ENCODE data around the gene MTERF1.
A peak's percentile ranks its signal among the peaks of the same experiment; 100 is the strongest.

Gene MTERF1, protein sequence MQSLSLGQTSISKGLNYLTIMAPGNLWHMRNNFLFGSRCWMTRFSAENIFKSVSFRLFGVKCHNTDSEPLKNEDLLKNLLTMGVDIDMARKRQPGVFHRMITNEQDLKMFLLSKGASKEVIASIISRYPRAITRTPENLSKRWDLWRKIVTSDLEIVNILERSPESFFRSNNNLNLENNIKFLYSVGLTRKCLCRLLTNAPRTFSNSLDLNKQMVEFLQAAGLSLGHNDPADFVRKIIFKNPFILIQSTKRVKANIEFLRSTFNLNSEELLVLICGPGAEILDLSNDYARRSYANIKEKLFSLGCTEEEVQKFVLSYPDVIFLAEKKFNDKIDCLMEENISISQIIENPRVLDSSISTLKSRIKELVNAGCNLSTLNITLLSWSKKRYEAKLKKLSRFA

DNA sequence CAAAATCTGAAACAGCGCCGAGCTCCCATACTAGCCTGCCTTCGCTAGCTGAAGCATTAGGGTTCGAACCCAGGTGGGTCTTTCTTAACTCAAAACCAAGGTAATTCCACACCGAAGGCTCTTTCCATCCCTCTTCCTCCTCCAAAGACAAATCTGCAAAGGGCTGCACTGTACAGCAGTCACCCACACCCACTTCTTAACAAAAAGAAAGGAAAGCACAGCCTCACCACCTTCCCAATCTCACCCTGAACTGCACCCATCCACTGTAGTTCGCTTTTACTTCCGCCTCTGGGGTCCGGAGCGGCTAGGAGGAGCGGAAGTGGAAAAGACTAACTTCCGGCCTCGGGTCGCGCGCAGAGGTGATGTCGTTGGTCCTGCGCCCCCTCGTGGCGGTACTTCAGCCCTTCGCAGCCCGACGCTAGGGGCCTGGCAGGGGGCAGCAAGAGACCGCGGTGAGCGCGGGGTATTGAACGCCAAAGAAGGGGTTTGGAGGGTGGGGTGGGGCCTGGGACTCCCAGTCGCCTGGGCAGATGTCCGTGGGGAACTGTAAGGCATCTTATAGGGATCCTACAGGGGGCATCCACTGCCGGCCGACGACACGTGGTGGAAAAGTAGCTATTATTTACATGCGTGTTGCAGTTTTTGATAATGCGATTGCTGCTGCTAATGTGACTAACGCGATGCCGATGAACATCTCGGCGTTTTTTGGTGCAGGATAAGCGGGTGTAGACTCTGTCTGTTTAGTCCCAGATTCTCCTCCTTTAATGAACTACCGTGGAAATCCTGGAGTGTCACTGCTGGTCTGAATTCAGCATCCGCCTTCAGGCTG, at the start of gene MTERF1:
TSS of gene MTERF1 (minus strand) at position 290 of the 829 bp plus-strand sequence. CDS start 619 bp downstream, outside the sequence.
- TF ChIP-seq, protein P1, sequence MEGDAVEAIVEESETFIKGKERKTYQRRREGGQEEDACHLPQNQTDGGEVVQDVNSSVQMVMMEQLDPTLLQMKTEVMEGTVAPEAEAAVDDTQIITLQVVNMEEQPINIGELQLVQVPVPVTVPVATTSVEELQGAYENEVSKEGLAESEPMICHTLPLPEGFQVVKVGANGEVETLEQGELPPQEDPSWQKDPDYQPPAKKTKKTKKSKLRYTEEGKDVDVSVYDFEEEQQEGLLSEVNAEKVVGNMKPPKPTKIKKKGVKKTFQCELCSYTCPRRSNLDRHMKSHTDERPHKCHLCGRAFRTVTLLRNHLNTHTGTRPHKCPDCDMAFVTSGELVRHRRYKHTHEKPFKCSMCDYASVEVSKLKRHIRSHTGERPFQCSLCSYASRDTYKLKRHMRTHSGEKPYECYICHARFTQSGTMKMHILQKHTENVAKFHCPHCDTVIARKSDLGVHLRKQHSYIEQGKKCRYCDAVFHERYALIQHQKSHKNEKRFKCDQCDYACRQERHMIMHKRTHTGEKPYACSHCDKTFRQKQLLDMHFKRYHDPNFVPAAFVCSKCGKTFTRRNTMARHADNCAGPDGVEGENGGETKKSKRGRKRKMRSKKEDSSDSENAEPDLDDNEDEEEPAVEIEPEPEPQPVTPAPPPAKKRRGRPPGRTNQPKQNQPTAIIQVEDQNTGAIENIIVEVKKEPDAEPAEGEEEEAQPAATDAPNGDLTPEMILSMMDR (IDR thresholded peaks at IDR 0.05; ENCODE audit: low read depth, low read length): peak; percentile 94
- peak within 1 kb of the TSS; percentile 81 for H3K4me3 ChIP-seq (ENCODE audit: low read depth, low read length)

DNA sequence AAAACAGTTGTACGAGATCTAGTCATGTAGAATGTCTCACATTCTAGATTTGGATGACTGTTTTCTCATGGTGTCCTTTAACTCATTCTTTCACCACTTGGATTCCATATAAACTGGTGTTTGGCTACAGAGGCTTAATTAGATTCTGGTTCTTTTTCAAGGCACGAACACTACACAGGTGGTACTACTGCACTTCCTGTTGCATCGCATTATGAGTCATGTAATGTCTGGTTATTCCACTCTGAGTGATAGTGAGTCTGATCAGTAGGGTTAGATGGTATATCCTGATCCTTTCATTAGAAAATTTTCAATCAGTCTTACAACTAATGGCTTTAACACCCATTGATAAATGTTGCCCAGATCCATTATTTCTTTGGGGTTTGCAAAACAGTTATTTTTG, 49.0 kb upstream of the MTERF1 start:
- TF ChIP-seq, protein P1 (IDR thresholded peaks at IDR 0.05; ENCODE audit: low read depth, low read length): no peak
- H3K4me3 ChIP-seq (ENCODE audit: low read depth, low read length): no peak overlapping the region

DNA sequence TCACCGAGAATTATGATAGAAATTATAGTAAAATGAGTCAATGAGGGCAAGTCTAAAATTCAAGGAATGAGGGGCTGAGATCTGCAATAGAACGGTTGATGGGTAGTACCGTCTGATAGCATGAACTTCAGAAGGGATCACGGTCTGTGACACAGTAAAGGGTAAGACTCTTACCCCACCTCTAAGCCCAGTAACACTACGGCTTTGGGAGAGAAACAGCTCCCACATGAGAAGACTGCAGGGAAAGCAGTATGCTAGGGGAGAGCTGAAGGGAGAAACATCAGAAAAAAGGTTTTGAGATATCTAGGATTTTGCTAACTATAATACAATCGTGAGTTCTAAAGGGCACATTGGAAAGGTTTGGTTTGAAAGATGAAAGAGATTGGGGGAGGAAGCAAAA, 47.4 kb upstream of the MTERF1 start:
- TF ChIP-seq, protein P1 (IDR thresholded peaks at IDR 0.05; ENCODE audit: low read depth, low read length): no peak
- no peak overlapping the region for H3K4me3 ChIP-seq (ENCODE audit: low read depth, low read length)

DNA sequence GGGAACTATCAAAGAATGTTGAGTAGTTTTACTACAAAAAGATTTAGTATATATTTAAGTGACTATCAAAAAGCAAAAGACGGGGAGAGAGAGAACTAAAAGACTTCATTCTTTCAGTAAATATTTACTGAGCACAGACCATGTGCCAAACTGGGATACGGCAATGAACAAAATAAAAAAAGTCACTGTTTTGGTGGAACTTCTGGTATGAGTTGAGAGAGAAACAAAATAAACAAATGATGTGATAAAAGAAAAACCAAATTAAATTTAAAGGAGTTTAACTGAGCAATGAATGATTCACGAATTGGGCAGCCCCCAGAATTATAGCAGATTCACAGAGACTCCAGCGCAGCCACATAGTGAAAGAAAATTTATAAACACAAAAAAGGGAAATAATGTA, 42.4 kb upstream of the MTERF1 start:
- H3K4me3 ChIP-seq (ENCODE audit: low read depth, low read length): no peak overlapping the region
- TF ChIP-seq, protein P1 (IDR thresholded peaks at IDR 0.05; ENCODE audit: low read depth, low read length): no peak

DNA sequence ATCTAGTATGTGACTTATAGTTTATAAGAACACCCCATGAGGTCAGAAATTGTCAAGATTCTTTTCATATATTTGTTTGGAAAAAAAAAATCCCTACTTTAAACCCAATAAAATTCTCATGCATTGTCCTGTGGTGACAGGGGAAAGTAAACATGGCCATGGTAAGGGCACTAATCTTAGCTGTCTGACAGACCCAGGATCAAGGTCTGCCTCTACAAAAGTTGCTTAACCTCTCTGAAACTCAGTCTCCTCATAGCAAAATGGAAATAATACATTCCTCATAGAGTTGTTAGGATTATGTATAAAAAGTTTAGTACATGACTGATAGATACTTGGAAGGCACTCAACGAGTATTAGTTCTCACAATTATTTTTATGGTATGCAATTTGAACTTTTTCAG, 37.9 kb upstream of the MTERF1 start:
- TF ChIP-seq, protein P1 (IDR thresholded peaks at IDR 0.05; ENCODE audit: low read depth, low read length): no peak
- H3K4me3 ChIP-seq (ENCODE audit: low read depth, low read length): no peak overlapping the region

DNA sequence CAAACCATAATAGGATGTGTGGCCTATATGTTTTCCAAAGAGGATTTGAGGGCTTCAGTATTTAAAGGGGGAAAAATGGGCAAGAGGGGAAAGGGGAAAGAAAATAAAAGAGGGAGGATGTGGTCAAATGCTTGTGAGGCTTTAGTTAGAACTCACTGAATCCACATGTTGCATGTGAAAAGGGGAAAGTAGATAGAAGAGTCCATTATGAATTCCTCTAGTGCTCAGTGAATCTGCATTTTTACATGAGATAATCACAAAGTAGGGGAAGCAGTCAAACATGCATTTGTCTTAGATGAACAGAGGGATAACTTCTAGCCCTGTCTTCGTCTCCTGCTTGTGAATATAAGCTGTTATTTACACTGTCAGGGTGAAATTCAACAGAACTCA, 35.5 kb upstream of the MTERF1 start:
- no peak overlapping the region for H3K4me3 ChIP-seq (ENCODE audit: low read depth, low read length)
- TF ChIP-seq, protein P1 (IDR thresholded peaks at IDR 0.05; ENCODE audit: low read depth, low read length): no peak
